D341Med (cell line): Measurements from ENCODE around the gene FBXL17.
"Not testable (repeated sequence)": the region's sequence is repeated elsewhere in the genome, so short reads cannot be mapped to it uniquely, and the experiment has no call there.

Experiments
- DNase-seq: peaks from one replicate; pipeline ENCODE4 v3.0.0; 2012; ENCODE audit warnings: low spot score

Gene FBXL17

DNA sequence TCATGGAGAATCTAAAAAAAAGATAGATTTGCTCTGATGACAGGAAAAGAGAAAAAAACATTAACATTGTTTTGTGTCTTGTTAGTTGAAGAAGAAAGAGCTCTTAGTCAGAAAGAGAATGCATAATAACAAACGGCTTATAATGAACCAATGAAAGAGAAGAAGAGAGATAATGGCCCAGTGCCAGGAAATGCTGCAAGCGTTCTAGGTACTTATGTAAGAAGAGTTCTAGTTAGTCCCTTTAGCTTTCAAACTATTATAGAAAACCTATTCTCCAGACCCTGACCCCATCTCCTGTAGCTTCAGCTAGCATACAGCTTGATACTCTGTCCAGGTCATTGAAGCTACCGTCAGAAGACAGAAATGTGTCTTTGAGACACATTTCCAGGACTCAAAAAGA is 70.2 kb downstream of the FBXL17 start:
- DNase-seq, result no peak

DNA sequence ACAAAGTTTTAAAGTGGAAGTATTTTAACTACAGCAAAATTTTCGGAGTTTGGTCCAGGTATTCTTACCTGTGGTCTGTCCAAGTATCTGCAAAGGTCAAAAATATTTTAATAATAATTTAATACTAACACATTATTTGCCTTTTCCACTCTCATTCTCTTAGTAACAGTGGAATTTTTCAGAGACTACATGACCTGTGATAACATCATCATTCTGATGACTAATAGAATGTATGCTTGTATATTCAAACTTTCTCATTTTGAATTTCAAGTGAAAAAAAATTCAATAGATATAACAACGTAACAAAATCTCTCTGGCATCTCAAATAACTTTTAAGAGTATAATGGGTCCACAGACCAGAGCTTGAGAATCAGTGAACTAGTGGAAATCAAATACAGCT is 78.3 kb downstream of the FBXL17 start:
- DNase-seq, result no peak

- no peak for DNase-seq
These were observed 78.8 kb downstream of the FBXL17 start for GRCh38 chr5:108303086-108303485.

- no peak for DNase-seq
These were observed 84.8 kb downstream of the FBXL17 start for GRCh38 chr5:108297042-108297601.

- DNase-seq, result no peak
These were observed 86.1 kb downstream of the FBXL17 start for GRCh38 chr5:108295578-108296368.

- DNase-seq, result no peak
These were observed 100.8 kb downstream of the FBXL17 start for GRCh38 chr5:108280960-108281569.

DNA sequence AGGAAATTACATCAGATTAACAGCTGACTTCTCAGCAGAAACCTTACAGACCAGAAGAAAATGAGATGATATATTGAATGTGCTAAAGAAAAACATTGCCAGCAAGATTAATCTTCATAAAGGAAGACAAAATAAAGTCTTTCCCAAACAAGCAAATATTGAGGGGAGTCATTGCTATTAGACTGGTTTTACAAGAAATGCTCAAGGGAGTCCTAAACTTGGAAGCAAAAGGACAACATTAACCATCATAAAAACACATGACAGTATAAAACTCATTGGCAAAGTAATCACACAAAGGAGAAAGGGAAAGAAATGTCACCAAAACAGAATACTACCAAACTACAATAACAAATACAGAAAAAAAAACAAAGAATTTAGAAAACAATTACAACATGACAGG is 101.7 kb downstream of the FBXL17 start:
- no peak for DNase-seq

- peak; percentile 6 for DNase-seq
These were observed 103.3 kb downstream of the FBXL17 start for GRCh38 chr5:108278285-108279240.

- no peak for DNase-seq
These were observed 105.5 kb downstream of the FBXL17 start for GRCh38 chr5:108276187-108277050.

DNA sequence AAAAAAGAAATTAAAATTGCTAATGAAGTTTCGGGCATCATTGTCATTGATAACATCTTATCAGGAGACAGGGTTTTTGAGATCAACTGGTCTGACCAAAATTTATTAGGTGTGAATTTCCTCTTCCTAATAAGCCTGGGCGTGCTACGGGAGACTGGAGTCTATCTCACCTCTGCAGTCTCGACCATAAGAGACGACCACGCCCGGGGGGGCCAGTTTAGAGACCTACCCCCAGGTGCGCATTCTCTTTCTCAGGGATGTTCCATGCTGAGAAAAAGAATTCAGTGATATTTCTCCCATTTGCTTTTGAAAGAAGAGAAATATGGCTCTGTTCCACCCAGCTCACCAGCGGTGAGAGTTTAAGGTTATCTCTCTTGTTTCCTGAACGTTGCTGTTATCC is 107.8 kb downstream of the FBXL17 start:
- DNase-seq, result not testable (repeated sequence)

DNA sequence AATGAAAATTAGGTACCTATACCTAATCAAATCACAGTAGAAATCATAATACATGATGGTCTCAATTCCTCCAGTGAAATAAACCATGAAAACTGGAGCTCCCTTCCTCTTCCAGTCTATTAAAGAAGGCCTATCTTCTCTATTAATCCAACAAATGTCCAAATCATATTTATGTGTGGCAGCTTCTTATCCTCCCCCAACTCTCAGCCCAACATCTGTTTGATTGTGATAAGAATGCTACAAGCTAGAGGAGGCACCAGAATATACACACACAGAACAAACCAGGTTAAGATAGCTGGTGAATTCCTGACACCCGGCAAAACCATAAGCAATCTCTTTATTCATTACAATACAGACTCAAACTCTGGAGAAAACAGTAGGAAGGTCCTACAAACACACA is 110.8 kb downstream of the FBXL17 start:
- DNase-seq, result no peak

DNA sequence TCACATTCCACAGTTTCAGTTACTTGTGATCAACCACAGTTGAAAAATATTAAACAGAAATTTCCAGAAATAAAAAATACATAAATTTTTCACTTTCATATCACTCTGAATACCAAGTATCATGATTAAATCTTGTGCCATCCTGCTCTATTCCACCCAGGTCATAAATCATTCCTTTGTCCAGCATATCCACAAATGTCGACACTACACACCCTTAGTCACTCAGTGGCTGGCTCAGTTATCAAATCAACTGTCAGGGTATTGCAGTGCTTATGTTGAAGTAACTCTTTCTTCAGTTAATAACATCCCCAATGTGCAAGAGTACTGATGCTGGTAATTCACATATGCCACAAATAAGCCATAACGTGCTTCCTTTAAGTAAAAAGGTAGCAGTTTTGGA is 115.7 kb downstream of the FBXL17 start:
- no peak for DNase-seq

DNA sequence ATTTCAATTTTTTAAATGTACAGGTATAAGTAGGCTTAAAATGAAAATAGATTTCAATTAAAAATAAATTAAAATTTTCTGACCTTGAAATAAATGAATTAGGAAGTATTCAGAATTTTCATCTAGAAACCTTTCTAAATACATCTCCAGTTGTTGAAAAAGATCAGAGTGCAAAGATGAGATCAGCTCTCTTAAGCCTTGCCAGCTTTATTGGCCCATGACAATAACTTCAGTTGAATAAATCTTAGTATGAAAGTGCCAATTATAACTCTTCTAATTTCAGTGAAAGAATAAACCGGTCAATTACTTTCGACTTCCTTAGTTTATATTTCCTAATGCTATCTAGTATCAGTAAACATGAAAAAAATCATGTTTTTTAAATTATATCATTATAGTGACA is 117.4 kb downstream of the FBXL17 start:
- DNase-seq, result no peak

- DNase-seq, result no peak
These were observed 118.6 kb downstream of the FBXL17 start for GRCh38 chr5:108263338-108263737.

GRCh38 chr5:108260858-108261170 is 121.1 kb downstream of the FBXL17 start:
- DNase-seq, result no peak

GRCh38 chr5:108260117-108260857 is 121.6 kb downstream of the FBXL17 start:
- DNase-seq, result peak; percentile 77

DNA sequence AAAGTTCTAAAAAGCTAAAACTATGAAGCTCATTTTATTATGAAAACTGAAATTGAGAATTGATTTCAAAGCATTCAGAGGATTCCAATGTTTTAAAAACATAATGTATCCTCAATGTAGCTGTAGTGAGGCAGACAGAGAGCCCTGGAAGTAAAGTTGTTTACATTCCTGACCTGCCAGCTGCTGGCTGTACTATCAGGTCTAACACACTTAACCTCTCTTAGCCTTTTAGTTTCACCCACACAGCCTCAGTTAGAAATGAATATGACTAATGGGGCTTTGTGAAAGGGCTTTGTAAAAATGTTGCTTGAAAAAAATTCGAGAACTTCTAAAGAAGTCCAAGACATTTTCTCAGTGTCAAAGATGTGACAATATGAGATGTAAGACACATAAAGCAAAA is 122.6 kb downstream of the FBXL17 start:
- no peak for DNase-seq

DNA sequence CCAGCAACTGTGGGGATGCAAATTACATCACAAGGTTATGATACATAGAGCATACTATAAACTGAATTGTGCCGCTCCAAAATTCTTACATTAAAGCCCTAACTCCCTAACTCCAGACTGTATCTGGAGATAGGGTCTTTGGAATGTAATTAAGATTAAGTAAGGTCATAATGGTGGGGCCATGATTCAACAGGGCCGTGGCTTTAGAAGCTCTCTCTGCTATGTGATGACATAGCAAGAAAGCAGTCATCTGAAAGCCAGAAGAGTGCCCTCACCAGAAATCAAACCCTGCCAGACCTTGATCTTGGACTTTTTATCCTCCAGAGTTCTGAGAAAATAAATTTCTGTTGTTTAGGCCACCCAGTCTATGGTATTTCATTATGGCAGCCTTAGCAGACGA is 123.9 kb downstream of the FBXL17 start:
- no peak for DNase-seq

DNA sequence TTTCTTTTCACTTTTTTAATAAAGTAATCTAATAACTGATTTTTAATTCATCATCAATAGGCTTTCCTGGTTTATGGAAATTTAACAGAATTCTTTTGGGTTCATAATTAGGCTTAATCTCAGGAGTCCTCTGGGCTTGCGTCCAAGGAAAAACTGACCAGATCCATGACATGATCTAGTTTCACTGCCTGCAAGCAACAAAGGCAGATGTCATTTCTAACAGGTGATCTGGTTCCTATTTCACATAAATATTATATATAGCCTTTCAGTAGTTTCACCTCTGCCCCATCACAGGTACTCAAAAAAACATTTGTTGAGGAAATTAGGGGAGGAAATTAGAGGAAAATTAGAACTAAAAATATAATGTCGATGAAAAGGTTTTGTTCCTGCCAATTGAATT is 126.4 kb downstream of the FBXL17 start:
- DNase-seq, result no peak

DNA sequence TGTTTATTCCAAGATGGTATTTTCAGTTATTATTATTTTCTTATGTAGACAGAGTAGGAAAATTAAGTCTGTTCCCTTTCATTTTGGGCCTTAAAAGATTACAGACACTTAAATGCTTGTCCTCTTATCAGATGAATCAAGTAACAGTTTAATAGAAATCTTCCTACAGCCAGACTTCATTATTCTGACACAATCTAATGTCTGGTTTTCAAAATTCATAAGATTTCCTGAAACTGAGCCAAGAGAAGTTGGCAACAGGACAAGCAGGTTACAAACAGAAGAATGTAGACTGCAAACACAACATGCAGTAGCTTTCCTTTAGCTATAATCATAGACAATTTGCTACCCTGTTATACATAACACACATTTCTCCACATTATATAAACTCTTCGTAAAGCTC is 130.5 kb downstream of the FBXL17 start:
- no peak for DNase-seq
